Activated naive CD8-positive, alpha-beta T cell treated with anti-CD3 and anti-CD28 coated beads, Interleukin-2, amount 10 ng/mL, durations not matched to agents 7 days and 5 days (primary cell): ENCODE measurements around the gene CLCNKA. TPM values are rescaled to one million over a fixed set of nuclear protein-coding genes. Genes with fewer than 3 reads are reported as not detected.
"Not testable (repeated sequence)": the region's sequence is repeated elsewhere in the genome, so short reads cannot be mapped to it uniquely, and the experiment has no call there.

Experiments used
- ATAC-seq: fragments of 150-1000 bp; cut with Tn5 transposase; one replicate; pipeline ENCODE4 v1.10.0; 2021; ENCODE audit warnings: low read depth, moderate library complexity
- POLR2A ChIA-PET: fragments of 350-600 bp; sonication (Branson Sonifier 250); formaldehyde crosslinking; loops from one replicate; lab custom pipeline; 2021; ENCODE audit warnings: antibody characterized with exemption; lab: Charles Lee
- DNase-seq: peaks from one replicate; pipeline ENCODE4 v3.0.0; 2021
- H3K27ac Mint-ChIP-seq: one replicate; pipeline ENCODE4 v1.8.0; 2022; ENCODE audit warnings: mild to moderate bottlenecking, mixed read lengths
- H3K27me3 Mint-ChIP-seq: one replicate; pipeline ENCODE4 v1.8.0; 2022; ENCODE audit warnings: mild to moderate bottlenecking, moderate library complexity, mixed read lengths
- H3K36me3 Mint-ChIP-seq: one replicate; pipeline ENCODE4 v1.8.0; 2021; ENCODE audit warnings: mild to moderate bottlenecking, mixed read lengths
- H3K4me1 Mint-ChIP-seq: one replicate; pipeline ENCODE4 v1.8.0; 2021; ENCODE audit warnings: mixed read lengths
- H3K4me3 Mint-ChIP-seq: one replicate; pipeline ENCODE4 v1.8.0; 2022; ENCODE audit warnings: mild to moderate bottlenecking, moderate library complexity, mixed read lengths
- H3K9me3 Mint-ChIP-seq: one replicate; pipeline ENCODE4 v1.8.0; 2021; ENCODE audit warnings: mixed read lengths
- total RNA-seq, 2 experiments: library from RNA; stranded (reverse); gene quantifications; one replicate each; pipeline ENCODE4 v1.2.3, GENCODE V29; 2021

CLCNKA gene
- total RNA-seq, 2 experiments from 2014 or later = not detected

- Mint-ChIP-seq H3K27me3 (peaks cover 8% of the 10 kb centered on the region), H3K36me3 (no peaks in the 10 kb centered on the region), H3K27ac (no peak overlapping the region), H3K4me3 (no peak overlapping the region), H3K9me3 (no peaks in the 10 kb centered on the region), H3K4me1 (no peaks in the 10 kb centered on the region)
- POLR2A ChIA-PET = interaction anchor here (0.6 kb wide), 1 partner anchor 225 kb away, joined by 5 read pairs; no protein-coding TSS in a partner anchor
- ATAC-seq (no peak), DNase-seq (no peak)
These were observed 30.2 kb upstream of the CLCNKA start for GRCh38 chr1:15991427-15992186.

DNA sequence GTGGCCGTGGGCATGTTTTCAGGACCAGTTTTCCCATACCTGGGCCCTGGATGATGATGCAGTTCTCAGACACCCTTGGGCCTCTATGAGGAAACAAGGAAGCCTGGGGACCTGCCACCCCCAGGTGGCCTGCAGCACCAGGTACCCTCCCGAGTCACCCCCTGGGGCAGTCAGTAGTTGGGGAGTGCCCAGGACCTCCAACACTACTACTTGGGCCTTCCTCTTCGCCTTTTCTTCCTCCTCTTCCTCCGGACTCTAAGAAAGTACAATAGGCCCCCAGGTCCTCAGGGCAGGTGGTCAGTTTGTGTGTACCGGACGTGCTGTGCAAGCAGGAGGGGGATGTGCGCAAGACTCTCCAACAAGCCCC lies 29.7 kb upstream of the CLCNKA start:
- peaks cover 8% of the 10 kb centered on the region for H3K27me3 Mint-ChIP-seq
- no peak overlapping the region for H3K4me3 Mint-ChIP-seq
- no peaks in the 10 kb centered on the region for H3K4me1 Mint-ChIP-seq
- DNase-seq (no peak), ATAC-seq (no peak)
- H3K36me3 Mint-ChIP-seq = no peaks in the 10 kb centered on the region
- H3K27ac Mint-ChIP-seq = no peak overlapping the region
- POLR2A ChIA-PET = no interaction called here
- no peaks in the 10 kb centered on the region for H3K9me3 Mint-ChIP-seq

DNA sequence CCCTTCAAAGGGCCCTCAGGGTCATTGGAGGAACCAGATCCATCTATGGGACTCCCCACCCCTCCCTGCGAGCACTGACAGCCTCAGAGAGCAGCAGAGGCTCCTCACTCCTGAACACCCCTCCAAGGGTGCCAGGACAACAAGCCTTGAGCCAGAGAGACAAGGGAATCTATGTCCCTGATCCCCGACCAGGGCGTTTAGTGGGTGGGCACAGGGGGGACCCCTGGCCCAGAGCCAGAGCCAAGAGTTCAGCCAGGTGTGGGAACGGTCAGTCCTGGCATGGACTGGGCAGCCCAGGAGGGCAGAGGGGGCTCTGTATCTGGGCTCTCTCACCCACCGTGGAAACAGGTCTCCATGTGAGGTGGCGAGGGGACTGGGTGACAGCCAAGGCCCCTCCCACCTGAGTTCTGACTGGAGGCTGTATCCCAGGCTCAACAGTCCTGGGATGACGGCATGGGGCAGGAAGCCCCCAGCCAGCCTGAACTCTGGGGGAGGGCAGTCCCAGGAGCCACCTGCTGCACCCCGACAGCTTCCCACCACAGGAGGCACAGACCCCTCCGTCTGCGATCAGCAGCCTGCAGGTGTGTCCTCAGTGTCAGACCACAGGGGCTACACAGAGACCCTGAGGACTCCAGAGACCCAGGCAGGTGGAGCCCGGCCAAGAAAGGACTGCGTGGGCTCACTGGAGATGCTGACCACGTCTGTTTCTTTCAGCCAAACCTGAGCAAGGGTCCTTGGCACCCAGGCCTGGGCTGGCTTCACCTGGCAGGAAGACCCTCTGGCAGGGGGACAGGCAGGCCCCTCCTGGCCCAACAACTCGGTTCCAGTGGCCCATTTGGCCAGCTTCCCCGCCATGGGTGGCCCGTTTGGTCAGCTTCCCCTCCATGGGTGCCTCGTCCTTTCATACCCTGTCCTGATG lies 29.0 kb upstream of the CLCNKA start:
- Mint-ChIP-seq H3K27me3 (peaks cover 8% of the 10 kb centered on the region), H3K36me3 (no peaks in the 10 kb centered on the region), H3K27ac (no peak overlapping the region), H3K4me3 (no peak overlapping the region), H3K4me1 (no peaks in the 10 kb centered on the region), H3K9me3 (no peaks in the 10 kb centered on the region)
- ATAC-seq (no peak), DNase-seq (no peak)
- POLR2A ChIA-PET = no interaction called here

DNA sequence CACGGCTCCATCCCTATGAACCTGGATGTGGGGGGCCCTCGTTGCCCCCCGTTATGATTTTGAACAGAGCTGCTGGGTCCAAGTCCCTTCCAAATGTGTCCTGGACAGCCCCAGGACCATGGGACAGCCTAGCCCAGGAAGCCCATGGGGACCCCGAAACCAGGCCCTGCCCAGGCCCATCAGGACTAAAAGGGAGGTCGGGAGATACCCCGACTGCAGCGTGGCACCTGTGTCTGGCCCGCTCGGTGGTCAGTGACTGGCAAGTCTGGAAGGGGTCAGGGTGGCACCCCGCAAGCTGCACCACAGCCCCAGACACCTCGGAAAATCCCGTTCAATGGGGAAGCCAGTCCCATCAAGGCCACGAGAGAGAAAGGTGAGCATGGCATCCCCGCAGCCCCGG lies 28.2 kb upstream of the CLCNKA start:
- ATAC-seq (no peak), DNase-seq (no peak)
- Mint-ChIP-seq H3K4me3 (no peak overlapping the region), H3K4me1 (no peaks in the 10 kb centered on the region), H3K27ac (no peak overlapping the region), H3K27me3 (peaks cover 9% of the 10 kb centered on the region), H3K9me3 (no peaks in the 10 kb centered on the region), H3K36me3 (no peaks in the 10 kb centered on the region)
- POLR2A ChIA-PET = no interaction called here

DNA sequence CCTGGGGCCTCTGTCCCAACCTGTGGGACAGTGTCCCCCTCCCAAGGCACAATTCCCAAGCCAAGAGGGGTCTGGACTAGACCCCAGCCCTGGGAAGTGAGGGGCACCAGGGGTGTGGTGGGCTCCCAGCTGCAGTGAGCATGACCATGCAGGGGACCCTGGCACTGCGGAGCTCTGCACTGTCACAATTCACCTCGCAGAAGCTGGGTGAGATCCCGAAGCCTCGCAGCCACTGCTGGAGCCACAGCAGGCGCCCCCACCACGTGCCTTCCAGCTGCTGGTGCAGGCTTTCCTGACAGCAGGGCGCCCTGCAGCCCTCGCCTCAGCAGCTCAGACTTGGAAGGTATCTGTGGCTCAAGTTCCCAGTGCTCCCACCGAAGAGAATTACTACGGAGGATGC lies 27.8 kb upstream of the CLCNKA start:
- POLR2A ChIA-PET = no interaction called here
- DNase-seq = no peak
- Mint-ChIP-seq H3K9me3 (no peaks in the 10 kb centered on the region), H3K27ac (no peak overlapping the region), H3K4me1 (no peaks in the 10 kb centered on the region), H3K36me3 (no peaks in the 10 kb centered on the region), H3K4me3 (no peak overlapping the region), H3K27me3 (peaks cover 6% of the 10 kb centered on the region)
- ATAC-seq = no peak

- H3K4me3 Mint-ChIP-seq = no peak overlapping the region
- H3K9me3 Mint-ChIP-seq = no peaks in the 10 kb centered on the region
- H3K27me3 Mint-ChIP-seq = peaks cover 6% of the 10 kb centered on the region
- peak; percentile 60 for DNase-seq
- H3K4me1 Mint-ChIP-seq = no peaks in the 10 kb centered on the region
- POLR2A ChIA-PET = no interaction called here
- no peak overlapping the region for H3K27ac Mint-ChIP-seq
- ATAC-seq = peak; percentile 59
- no peaks in the 10 kb centered on the region for H3K36me3 Mint-ChIP-seq
These were observed 27.1 kb upstream of the CLCNKA start for GRCh38 chr1:15994590-15995351.

DNA sequence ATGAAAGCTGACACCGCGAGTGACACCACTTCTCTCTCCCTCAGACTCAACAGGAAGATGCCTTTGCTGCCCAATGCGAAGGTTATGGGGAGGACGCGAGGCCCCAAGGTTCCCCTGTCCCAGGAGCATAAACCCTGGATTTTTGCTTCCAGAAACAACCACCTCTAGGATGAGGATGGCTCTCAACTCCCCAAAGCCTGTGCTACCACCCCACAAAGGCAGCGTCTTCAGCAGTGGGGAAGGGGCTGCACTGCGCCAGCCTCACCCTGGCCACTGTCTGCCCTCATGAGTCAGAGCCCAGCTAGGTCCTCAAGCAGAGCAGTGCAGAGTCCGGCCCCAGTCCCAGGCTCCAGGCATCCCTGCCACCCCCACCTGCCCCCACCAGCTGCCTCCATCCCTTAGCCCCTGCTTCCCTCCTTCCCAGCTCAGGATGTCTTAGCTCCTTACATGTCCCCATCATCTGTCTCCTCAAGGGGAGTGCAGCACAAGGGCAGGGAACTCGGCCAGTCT lies 24.7 kb upstream of the CLCNKA start:
- ATAC-seq = no peak
- Mint-ChIP-seq H3K4me1 (no peaks in the 10 kb centered on the region), H3K27ac (no peak overlapping the region), H3K36me3 (no peaks in the 10 kb centered on the region), H3K9me3 (no peaks in the 10 kb centered on the region), H3K4me3 (no peak overlapping the region), H3K27me3 (peaks cover 6% of the 10 kb centered on the region)
- POLR2A ChIA-PET = no interaction called here
- no peak for DNase-seq

- ATAC-seq (no peak), DNase-seq (no peak)
- H3K4me1 Mint-ChIP-seq = no peaks in the 10 kb centered on the region
- H3K9me3 Mint-ChIP-seq = no peaks in the 10 kb centered on the region
- POLR2A ChIA-PET = no interaction called here
- no peak overlapping the region for H3K4me3 Mint-ChIP-seq
- H3K27ac Mint-ChIP-seq = no peak overlapping the region
- H3K36me3 Mint-ChIP-seq = no peaks in the 10 kb centered on the region
- peaks cover 6% of the 10 kb centered on the region for H3K27me3 Mint-ChIP-seq
These were observed 24.1 kb upstream of the CLCNKA start for GRCh38 chr1:15997637-15998280.

- Mint-ChIP-seq H3K27ac (no peak overlapping the region), H3K36me3 (no peaks in the 10 kb centered on the region), H3K9me3 (no peaks in the 10 kb centered on the region), H3K4me1 (no peaks in the 10 kb centered on the region), H3K4me3 (no peak overlapping the region), H3K27me3 (peaks cover 6% of the 10 kb centered on the region)
- DNase-seq (no peak), ATAC-seq (no peak)
- POLR2A ChIA-PET = interaction anchor here (0.6 kb wide), 1 partner anchor 21 kb away, joined by 4 read pairs; no protein-coding TSS in a partner anchor
These were observed 22.9 kb upstream of the CLCNKA start for GRCh38 chr1:15998929-15999328.

DNA sequence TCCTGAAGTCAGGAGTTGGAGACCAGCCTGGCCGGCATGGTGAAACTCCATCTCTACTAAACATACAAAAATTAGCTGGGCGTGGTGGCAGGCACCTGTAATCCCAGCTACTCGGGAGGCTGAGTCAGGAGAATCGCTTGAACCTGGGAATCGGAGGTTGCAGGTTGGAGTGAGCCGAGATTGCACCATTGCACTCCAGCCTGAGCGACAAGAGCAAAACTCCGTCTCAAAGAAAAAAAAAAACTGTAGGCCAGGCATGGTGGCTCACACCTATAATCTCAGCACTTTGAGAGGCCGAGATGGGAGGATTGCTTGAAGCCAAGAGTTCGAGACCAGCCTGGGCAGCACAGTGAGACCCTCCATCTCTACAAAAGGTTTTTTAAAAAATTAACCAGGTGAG lies 20.6 kb upstream of the CLCNKA start:
- POLR2A ChIA-PET, H3K27ac Mint-ChIP-seq, H3K4me3 Mint-ChIP-seq, H3K4me1 Mint-ChIP-seq, H3K27me3 Mint-ChIP-seq, H3K36me3 Mint-ChIP-seq, DNase-seq, ATAC-seq, H3K9me3 Mint-ChIP-seq: not testable (repeated sequence)

GRCh38 chr1:16005597-16005996 lies 16.2 kb upstream of the CLCNKA start:
- H3K9me3 Mint-ChIP-seq = no peaks in the 10 kb centered on the region
- peaks cover 7% of the 10 kb centered on the region for H3K4me1 Mint-ChIP-seq
- no peaks in the 10 kb centered on the region for H3K27me3 Mint-ChIP-seq
- POLR2A ChIA-PET = no interaction called here
- H3K4me3 Mint-ChIP-seq = no peak overlapping the region
- ATAC-seq = no peak
- DNase-seq = no peak
- no peaks in the 10 kb centered on the region for H3K36me3 Mint-ChIP-seq
- H3K27ac Mint-ChIP-seq = no peak overlapping the region

DNA sequence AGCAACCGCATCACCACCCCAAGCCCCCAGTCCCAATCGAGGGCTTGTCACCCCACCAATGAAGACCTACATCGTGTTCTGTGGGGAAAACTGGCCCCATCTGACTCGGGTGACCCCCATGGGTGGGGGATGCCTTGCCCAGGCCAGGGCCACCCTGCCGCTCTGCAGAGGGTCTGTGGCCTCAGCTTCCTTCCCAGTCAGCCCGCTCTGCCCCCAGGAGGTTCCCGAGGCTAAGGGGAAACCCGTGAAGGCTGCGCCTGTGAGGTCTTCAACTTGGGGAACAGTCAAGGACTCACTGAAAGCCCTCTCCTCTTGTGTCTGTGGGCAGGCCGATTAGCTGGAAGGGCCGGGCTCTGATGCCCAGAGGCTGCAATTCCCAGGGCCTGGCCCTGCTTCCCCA lies 15.8 kb upstream of the CLCNKA start:
- Mint-ChIP-seq H3K27me3 (peaks cover 4% of the 10 kb centered on the region), H3K4me3 (no peak overlapping the region), H3K27ac (no peak overlapping the region), H3K4me1 (peaks cover 7% of the 10 kb centered on the region), H3K9me3 (no peaks in the 10 kb centered on the region), H3K36me3 (no peaks in the 10 kb centered on the region)
- ATAC-seq = no peak
- POLR2A ChIA-PET = no interaction called here
- no peak for DNase-seq
